Stimulated activated CD4-positive, alpha-beta T cell treated with anti-CD3 and anti-CD28 coated beads, TNF-alpha, amount 100 ng/mL, for 1 hour (primary cell): ENCODE measurements around the gene MANBA.

Experiments used
- DNase-seq, 3 donors: peaks; one replicate each; pipeline ENCODE4 v3.0.0-alpha.2; 2020; ENCODE audit warnings: low read depth in 3 of 3, low spot score in 1 of 3

The MANBA gene

GRCh38 chr4:102683881-102684609, 76.7 kb downstream of the MANBA start:
- DNase-seq, result no peak

GRCh38 chr4:102678695-102679335, 82.0 kb downstream of the MANBA start:
- no peak for DNase-seq

DNA sequence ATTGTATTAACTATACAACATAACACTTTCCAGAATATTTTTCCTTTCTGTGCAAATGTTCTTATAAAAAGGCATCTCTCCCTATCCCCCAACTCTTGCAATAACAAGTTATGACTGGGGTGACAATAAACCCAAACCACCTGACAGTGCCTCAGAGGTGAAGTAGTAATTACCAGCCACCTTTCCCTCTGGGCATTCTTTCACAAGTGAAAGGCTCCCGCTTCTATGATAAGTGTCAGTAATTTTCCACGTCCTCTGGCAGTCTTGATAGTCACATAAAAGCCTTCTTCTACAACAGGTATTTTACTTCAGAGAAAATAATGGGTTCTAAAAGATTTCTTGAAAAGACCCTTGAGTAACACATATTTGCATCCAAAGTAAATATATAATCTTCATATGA, 82.7 kb downstream of the MANBA start:
- no peak for DNase-seq

GRCh38 chr4:102675141-102675540, 85.6 kb downstream of the MANBA start:
- no peak for DNase-seq

- DNase-seq, result no peak
These were observed 93.8 kb downstream of the MANBA start for GRCh38 chr4:102667001-102667400.

DNA sequence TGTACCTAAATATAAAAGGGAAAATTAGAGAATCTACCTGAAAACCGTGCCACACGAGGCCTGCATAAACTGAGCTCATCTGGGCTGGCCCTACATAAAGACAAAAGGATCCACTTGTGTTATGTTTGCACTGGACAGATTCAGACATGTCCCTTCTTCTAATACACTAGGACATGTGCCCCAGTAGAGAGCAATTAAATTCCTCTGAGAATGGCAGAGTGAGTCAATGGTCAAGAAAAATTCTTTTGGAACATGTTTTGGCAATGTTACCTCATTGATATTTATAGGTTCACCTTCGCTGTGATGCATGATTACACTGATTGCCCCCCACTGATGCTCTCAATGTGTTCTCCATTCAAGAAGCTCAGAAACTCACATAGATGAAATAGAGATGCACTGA, 95.2 kb downstream of the MANBA start:
- no peak for DNase-seq

- DNase-seq, result no peak
These were observed 97.7 kb downstream of the MANBA start for GRCh38 chr4:102663073-102663472.

GRCh38 chr4:102657206-102657605, 103.6 kb downstream of the MANBA start:
- no peak for DNase-seq

GRCh38 chr4:102647117-102647516, 113.7 kb downstream of the MANBA start:
- DNase-seq, result no peak

DNA sequence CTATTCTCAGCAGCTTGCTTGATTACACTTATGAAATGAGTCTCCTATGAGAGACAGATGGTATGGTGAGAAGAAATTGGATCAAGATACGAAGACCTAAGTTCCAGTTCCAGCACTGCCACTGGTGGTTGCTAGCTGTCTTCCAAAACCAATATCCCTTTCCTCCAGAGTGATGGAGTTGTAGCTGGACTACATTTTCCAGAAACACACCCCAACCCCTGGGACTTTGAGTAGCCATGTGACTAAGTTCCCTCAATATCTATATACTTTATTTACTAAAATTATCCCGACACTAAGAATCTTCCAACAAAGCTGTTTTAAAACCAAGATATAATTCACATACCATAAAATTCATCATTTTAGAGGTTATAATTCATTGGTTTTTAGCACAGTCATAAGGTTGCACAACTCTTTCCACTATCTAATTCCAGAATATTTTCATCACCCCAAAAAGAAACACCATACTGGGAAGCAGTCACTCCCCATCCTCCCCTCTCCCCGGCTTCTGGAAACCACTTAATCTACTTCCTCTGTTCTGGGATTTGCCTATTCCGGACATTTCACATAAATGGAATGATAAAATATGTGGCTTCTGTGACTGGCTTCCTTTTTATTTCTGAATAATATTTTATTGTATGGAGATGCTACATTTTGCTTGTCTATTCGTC, 118.0 kb downstream of the MANBA start:
- no peak for DNase-seq

DNA sequence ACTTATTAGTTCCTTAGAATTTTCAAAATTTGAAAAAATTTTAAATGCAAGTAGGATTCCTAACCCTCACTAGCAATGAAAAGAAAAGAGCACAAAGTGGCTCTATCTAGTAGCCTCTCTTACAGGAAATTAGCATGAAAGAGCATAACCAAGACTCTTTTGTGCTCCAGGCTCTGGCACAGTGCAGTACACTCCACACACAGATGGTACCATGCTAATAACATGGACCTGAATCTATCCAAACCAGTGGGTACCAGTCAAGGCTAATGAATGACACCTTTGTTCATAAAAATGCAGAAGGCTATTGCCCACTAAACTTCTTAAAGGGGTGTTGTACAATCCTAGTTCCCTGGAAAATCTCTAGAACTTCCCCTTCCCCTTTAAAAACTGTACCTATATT, 119.0 kb downstream of the MANBA start:
- no peak for DNase-seq

DNA sequence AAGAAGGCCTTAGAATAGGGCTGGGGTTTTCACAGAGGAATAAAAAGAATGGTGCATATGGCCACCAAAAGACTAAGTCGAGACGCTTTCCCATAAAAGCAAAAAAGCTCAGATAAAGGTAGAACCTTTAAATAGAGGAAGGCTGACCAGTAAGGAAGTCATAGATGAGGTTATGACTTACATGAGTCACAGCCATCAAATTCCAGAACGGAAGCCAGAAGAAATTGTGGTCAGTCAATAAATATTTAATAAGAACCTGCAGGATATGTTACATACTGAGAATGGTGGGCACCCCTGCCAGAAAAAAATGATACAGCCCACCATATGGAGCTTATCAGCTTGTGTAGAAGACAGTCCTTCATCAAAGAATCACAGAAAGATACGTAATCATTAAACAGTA, 120.1 kb downstream of the MANBA start:
- DNase-seq, result no peak

DNA sequence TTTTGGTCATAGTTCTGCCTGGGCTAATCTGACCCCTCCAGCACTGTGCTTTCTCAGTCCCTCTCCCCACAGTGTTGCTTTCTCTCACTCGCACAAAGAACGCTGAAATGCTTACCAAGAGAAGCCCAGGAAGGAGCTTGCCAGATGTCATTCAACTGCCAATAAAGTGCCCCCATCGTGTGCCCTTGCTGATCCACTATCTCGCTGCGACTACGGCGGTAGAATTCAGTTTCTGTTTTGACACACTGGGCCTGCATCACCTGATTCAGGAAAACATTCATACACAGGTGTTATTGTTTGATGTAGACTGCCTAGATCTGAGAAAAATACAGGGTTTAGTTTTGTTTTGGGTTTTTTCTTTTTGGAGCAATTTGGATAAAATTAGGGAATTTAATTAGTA, 121.2 kb downstream of the MANBA start:
- DNase-seq, result no peak

DNA sequence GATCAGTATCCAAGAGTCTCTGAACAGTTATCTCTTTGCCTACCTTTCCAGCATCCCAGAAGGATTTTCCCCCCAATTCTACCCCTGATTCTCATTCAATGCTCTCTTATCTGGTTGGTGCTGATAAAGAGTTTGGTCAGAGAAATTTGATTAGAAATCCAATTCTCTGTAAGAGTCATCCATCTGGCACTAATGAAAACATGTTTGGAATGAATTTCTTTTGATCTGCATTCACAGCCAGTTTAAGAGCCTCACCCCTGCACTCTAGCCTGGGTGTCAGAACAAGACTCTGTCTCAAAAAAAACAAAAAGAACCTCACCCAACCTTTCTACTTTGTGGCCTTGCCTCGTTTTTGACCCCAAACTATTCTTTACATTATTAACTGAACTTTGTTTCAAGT, 122.1 kb downstream of the MANBA start:
- DNase-seq, result no peak

- DNase-seq, result no peak
These were observed 123.4 kb downstream of the MANBA start for GRCh38 chr4:102637391-102637790.

- no peak for DNase-seq
These were observed 127.7 kb downstream of the MANBA start for GRCh38 chr4:102633100-102633499.

- DNase-seq, result no peak
These were observed 128.3 kb downstream of the MANBA start for GRCh38 chr4:102632241-102633065.

DNA sequence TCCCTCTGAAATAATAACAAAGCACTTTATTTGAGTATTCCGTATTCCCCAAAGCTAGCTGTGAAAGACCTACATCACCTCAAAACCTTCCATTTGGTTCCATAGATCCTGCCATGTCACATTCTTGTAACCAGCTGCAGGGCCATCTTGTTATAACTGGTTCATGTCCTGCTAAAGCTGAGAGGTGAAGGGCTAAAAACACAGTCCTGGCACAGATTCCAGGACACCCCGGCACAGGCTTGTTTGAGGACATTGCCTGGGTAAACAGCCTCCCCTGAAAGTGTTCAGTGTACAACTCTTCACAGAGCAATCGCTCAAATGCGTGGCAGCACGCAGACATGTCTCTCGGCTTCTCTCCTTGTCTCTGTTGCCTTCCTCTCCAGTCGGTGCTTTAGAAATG, 129.2 kb downstream of the MANBA start:
- DNase-seq, result no peak

- DNase-seq, result no peak
These were observed 131.1 kb downstream of the MANBA start for GRCh38 chr4:102629673-102630072.

GRCh38 chr4:102627831-102628523, 132.8 kb downstream of the MANBA start:
- DNase-seq, result no peak
